ENCODE data around the gene NLGN4Y. TPM values are rescaled to one million over a fixed set of nuclear protein-coding genes. Genes with fewer than 3 reads are reported as not detected.

NLGN4Y gene
- total and polyA plus RNA-seq, 10 of the 15 experiments (the other 5 are each of a cell fraction or from before 2014, with no cell fraction given): not detected

DNA sequence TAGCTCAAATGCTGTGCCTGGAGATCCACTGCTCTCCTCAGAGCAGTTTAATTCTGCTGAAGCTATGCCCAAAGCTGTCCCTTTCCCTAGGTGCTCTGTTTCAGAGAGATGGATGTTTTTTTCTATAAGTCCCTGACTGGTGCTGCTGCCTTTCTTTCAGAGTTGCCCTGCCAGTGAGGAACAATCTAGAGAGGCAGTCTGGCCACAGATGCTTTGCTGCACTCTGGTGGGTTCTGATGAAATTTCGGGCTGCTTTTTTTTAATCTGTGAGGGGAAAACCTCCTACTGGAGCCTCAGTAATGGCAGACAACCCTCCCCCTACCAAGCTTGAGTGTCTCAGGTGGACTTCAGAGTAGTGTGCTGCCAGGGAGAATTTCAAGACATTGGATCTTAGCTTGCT is 93.3 kb downstream of the NLGN4Y start:
- no CpG with 5 or more reads among the region's 1 CpG for WGBS (ENCODE audit: insufficient coverage, insufficient replicate concordance, low lambda C conversion rate, missing lambda C conversion rate)
- POLR2A ChIA-PET: no interaction called here
- SMC1A ChIA-PET (ENCODE audit: uncharacterized antibody, unreplicated experiment): no interaction called here
- Histone ChIP-seq H3K4me1 (ENCODE audit: control insufficient read depth, insufficient read depth, low read length) (no peaks in the 10 kb centered on the region), H3K4me3 (no peak overlapping the region), H3K4me2 (ENCODE audit: control insufficient read depth, insufficient read depth) (no peak overlapping the region), H3K79me2 (ENCODE audit: control insufficient read depth, insufficient read depth, low read length) (no peaks in the 10 kb centered on the region), H3K9me3 (replicated peaks; ENCODE audit: control insufficient read depth, insufficient read depth, low read length) (no peaks in the 10 kb centered on the region), H3K27me3 (replicated peaks in 1 of 2; ENCODE audit: control insufficient read depth in 2 of 2, insufficient read depth in 2 of 2, low read length in 1 of 2) (no peaks in the 10 kb centered on the region), H4K20me1 (ENCODE audit: control insufficient read depth, insufficient read depth) (no peaks in the 10 kb centered on the region), H3K27ac (ENCODE audit: control insufficient read depth, insufficient read depth) (no peak overlapping the region), H3K9ac (ENCODE audit: control insufficient read depth, insufficient read depth, low read length) (no peak overlapping the region), H3K36me3 (ENCODE audit: control insufficient read depth in 2 of 2, insufficient read depth in 2 of 2, low read length in 1 of 2) (no peaks in the 10 kb centered on the region), H2AFZ (ENCODE audit: control insufficient read depth, low read depth, low read length) (no peak overlapping the region)
- DNase-seq (ENCODE audit: low read depth, low spot score) (no peak), FAIRE-seq (no peak), ATAC-seq (no peak)
- RAD21 ChIA-PET (ENCODE audit: unreplicated experiment): no interaction called here
- no TSS peak for BruUV-seq (replicated peaks)
- in situ Hi-C loops (cut with MboI) (no loop called here), intact Hi-C loops (cut with micrococcal nuclease; ENCODE audit: unreplicated experiment) (no loop called here)
- no peak for TF ChIP-seq ZBTB40 (IDR thresholded peaks at IDR 0.05; ENCODE audit: borderline replicate concordance)
- TF ChIP-seq POLR2AphosphoS5 (IDR thresholded peaks at IDR 0.05; ENCODE audit: low read length): no peak
- TF ChIP-seq HDAC6 (IDR thresholded peaks at IDR 0.05; ENCODE audit: unreplicated experiment): no peak
- TF ChIP-seq NFYB (IDR thresholded peaks at IDR 0.05; ENCODE audit: insufficient read depth, low read depth, low read length): no peak
- TF ChIP-seq, protein P1, sequence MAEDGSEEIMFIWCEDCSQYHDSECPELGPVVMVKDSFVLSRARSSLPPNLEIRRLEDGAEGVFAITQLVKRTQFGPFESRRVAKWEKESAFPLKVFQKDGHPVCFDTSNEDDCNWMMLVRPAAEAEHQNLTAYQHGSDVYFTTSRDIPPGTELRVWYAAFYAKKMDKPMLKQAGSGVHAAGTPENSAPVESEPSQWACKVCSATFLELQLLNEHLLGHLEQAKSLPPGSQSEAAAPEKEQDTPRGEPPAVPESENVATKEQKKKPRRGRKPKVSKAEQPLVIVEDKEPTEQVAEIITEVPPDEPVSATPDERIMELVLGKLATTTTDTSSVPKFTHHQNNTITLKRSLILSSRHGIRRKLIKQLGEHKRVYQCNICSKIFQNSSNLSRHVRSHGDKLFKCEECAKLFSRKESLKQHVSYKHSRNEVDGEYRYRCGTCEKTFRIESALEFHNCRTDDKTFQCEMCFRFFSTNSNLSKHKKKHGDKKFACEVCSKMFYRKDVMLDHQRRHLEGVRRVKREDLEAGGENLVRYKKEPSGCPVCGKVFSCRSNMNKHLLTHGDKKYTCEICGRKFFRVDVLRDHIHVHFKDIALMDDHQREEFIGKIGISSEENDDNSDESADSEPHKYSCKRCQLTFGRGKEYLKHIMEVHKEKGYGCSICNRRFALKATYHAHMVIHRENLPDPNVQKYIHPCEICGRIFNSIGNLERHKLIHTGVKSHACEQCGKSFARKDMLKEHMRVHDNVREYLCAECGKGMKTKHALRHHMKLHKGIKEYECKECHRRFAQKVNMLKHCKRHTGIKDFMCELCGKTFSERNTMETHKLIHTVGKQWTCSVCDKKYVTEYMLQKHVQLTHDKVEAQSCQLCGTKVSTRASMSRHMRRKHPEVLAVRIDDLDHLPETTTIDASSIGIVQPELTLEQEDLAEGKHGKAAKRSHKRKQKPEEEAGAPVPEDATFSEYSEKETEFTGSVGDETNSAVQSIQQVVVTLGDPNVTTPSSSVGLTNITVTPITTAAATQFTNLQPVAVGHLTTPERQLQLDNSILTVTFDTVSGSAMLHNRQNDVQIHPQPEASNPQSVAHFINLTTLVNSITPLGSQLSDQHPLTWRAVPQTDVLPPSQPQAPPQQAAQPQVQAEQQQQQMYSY (CRISPR knock-in tag; IDR thresholded peaks at IDR 0.05): no peak
- no peak for TF ChIP-seq ZBED1 (IDR thresholded peaks at IDR 0.05; ENCODE audit: borderline replicate concordance)
- CTCF ChIA-PET: no interaction called here

Measured in GM12878 (cell line).